PC-9 (cell line): ENCODE measurements around the gene CDNF. TPM values are rescaled to one million over a fixed set of nuclear protein-coding genes. Genes with fewer than 3 reads are reported as not detected.

ENCODE experiments used
- BruUV-seq: library from RNA; stranded (reverse); fragments of 400-500 nt; replicated peaks from 2 replicates; lab custom pipeline; 2021; lab: Mats Ljungman, UMichigan
- CTCF ChIA-PET: fragments of 300-600 bp; sonication (Branson Sonifier 250); formaldehyde crosslinking; loops from one replicate; lab custom pipeline; 2022; ENCODE audit warnings: antibody characterized with exemption; lab: Charles Lee
- POLR2A ChIA-PET: fragments of 300-600 bp; sonication (Branson Sonifier 250); formaldehyde crosslinking; loops from one replicate; lab custom pipeline; 2022; ENCODE audit warnings: antibody characterized with exemption; ENCODE audit not compliant: unreplicated experiment; lab: Charles Lee
- DNase-seq, 2 experiments: peaks; one replicate each; pipeline versions ENCODE4 v3.0.0 to v3.0.0-alpha.2; 2015 to 2022; ENCODE audit warnings: mixed read lengths in 1 of 2
- H2AFZ ChIP-seq: fragments of 200-600 bp; sonication (generic); 2 replicates; pipeline ENCODE4 v1.8.1; 2017; ENCODE audit warnings: antibody characterized with exemption
- H3F3A ChIP-seq: fragments of 200-600 bp; sonication (generic); 2 replicates; pipeline ENCODE4 v1.8.1; 2017; ENCODE audit warnings: antibody characterized with exemption, mild to moderate bottlenecking, low read depth; ENCODE audit not compliant: insufficient read depth
- H3K27ac ChIP-seq: fragments of 200-600 bp; sonication (generic); 2 replicates; pipeline ENCODE4 v1.6.1; 2016; ENCODE audit warnings: mixed run types
- H3K27me3 ChIP-seq: fragments of 200-600 bp; sonication (generic); 2 replicates; pipeline ENCODE4 v1.6.1; 2016; ENCODE audit warnings: low read depth, mixed run types; ENCODE audit not compliant: insufficient read depth
- H3K36me3 ChIP-seq: fragments of 200-600 bp; sonication (generic); 2 replicates; pipeline ENCODE4 v1.6.1; 2016; ENCODE audit warnings: low read depth, mixed run types
- H3K4me1 ChIP-seq: fragments of 200-600 bp; sonication (generic); replicated peaks from 2 replicates; pipeline ENCODE4 v1.6.1; 2016; ENCODE audit warnings: mixed run types; ENCODE audit not compliant: insufficient read depth
- H3K4me2 ChIP-seq: fragments of 200-600 bp; sonication (generic); 2 replicates; pipeline ENCODE4 v1.6.1; 2017; ENCODE audit warnings: mixed run types
- H3K4me3 ChIP-seq: fragments of 200-600 bp; sonication (generic); 2 replicates; pipeline ENCODE4 v1.6.1; 2016; ENCODE audit warnings: mixed run types
- H3K79me2 ChIP-seq: fragments of 200-600 bp; sonication (generic); 2 replicates; pipeline ENCODE4 v1.6.1; 2017; ENCODE audit warnings: low read depth, mixed run types
- H3K9me2 ChIP-seq: fragments of 200-600 bp; sonication (generic); 2 replicates; pipeline ENCODE4 v1.8.1; 2017; ENCODE audit warnings: mild to moderate bottlenecking; ENCODE audit not compliant: insufficient read depth
- H3K9me3 ChIP-seq: fragments of 200-600 bp; sonication (generic); 2 replicates; pipeline ENCODE4 v1.8.1; 2016; ENCODE audit warnings: low read depth; ENCODE audit not compliant: insufficient read depth
- H4K20me1 ChIP-seq: fragments of 200-600 bp; sonication (generic); 2 replicates; pipeline ENCODE4 v1.8.1; 2017; ENCODE audit not compliant: insufficient read depth
- EZH2 ChIP-seq: fragments of 200-600 bp; sonication (generic); IDR thresholded peaks from 2 replicates; pipeline ENCODE4 v1.8.0; 2017; ENCODE audit warnings: antibody characterized with exemption, low read depth
- intact Hi-C: fragments of 100-400 bp; cut with micrococcal nuclease; formaldehyde crosslinking; loops from one replicate; pipeline ENCODE4 v1.10.0; 2022; ENCODE audit not compliant: unreplicated experiment
- total RNA-seq: library from RNA; stranded (reverse); gene quantifications from 2 replicates; pipeline ENCODE4 v1.2.3, GENCODE V29; 2021
- TF ChIP-seq, protein P1 (sequence below): fragments of 200-600 bp; sonication (generic); conservative IDR thresholded peaks from 2 replicates; pipeline ENCODE4 v1.6.1; 2017; ENCODE audit warnings: mixed run types, antibody characterized with exemption, mild to moderate bottlenecking, moderate library complexity

Gene CDNF
- total RNA-seq, 1 experiment from 2014 or later = 0.48 TPM

DNA sequence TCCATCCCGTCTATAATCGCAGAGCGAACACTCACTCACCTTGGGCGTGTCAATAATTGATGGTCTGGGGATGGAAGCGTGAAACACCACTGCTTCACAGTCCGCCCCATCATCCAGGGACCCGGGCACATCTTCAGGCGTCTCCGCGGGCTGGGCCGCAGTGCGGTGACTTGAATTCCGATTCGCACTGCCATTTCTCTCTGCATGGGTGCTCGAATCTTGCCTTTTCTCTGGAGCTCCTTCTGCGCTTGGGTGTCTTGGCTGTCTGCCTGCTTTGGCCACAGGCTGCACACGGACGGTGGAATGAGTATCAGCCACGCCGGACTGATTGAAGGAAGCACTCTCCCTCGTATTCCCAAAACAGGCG, 63.6 kb downstream of the CDNF start:
- Histone ChIP-seq H3K9me3 (no peaks in the 10 kb centered on the region), H3K4me3 (no peak overlapping the region), H3K79me2 (no peaks in the 10 kb centered on the region), H2AFZ (no peak overlapping the region), H3K9me2 (no peaks in the 10 kb centered on the region), H3K27ac (no peak overlapping the region), H3F3A (peaks cover 7% of the 10 kb centered on the region; the same call in 1 of the 2 replicates), H3K36me3 (no peaks in the 10 kb centered on the region), H3K4me1 (peaks cover 12% of the 10 kb centered on the region), H3K4me2 (no peak overlapping the region), H3K27me3 (no peaks in the 10 kb centered on the region), H4K20me1 (no peaks in the 10 kb centered on the region)
- DNase-seq = no peak
- CTCF ChIA-PET = no interaction called here
- intact Hi-C loops = no loop called here
- TF ChIP-seq, protein P1, sequence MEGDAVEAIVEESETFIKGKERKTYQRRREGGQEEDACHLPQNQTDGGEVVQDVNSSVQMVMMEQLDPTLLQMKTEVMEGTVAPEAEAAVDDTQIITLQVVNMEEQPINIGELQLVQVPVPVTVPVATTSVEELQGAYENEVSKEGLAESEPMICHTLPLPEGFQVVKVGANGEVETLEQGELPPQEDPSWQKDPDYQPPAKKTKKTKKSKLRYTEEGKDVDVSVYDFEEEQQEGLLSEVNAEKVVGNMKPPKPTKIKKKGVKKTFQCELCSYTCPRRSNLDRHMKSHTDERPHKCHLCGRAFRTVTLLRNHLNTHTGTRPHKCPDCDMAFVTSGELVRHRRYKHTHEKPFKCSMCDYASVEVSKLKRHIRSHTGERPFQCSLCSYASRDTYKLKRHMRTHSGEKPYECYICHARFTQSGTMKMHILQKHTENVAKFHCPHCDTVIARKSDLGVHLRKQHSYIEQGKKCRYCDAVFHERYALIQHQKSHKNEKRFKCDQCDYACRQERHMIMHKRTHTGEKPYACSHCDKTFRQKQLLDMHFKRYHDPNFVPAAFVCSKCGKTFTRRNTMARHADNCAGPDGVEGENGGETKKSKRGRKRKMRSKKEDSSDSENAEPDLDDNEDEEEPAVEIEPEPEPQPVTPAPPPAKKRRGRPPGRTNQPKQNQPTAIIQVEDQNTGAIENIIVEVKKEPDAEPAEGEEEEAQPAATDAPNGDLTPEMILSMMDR = no peak
- TF ChIP-seq EZH2 = no peak
- POLR2A ChIA-PET = no interaction called here
- no TSS peak for BruUV-seq

DNA sequence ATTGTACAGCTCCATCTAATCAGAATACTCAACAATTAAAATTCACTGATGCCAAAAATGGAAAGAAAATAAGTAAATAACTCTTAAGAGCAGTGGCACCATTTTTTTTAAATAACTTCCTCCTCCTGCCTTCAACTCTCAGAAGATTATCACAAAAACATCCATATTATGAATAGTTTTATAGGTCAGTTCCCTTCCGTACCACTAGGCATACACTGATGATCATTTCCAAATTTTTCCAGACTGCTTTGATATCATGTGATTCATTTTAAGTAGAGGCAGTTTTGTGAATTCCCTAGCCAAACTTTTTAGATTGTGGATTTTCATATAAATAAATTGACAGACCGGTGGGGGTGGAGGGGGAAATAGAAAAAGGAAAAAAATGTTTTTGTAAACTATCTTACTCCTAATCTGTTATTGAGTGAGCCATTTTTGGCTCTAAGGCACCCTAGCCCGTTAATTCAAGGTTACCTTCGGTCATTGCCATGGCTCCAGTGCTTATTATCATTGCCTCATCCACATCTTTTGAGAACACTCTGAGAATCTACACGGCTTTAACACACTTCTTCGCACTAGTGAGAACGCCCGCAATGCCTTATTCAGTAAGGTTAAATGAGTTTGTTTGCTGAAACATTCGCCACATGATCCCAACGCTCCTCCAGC, 64.2 kb downstream of the CDNF start:
- TF ChIP-seq, protein P1 = no peak
- no peak for TF ChIP-seq EZH2
- POLR2A ChIA-PET = no interaction called here

DNA sequence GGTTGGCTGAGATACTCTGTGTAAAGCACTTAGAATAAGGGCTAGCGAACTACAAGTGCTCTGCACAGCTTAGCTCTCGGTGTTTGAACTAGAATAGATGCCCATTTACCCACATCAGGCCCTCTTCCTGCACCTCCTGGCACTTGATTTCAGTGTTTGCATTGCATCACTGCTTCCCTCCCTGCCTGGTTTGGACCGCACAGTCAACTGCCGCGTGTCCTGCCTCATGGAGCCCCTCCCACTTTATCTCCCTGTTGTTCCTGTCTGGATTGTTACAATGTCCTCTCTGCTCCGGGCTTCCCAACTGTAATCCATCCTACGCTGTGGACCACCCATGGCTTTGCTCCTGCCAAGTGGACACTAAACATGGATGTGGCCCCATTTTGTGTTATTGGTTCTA, 65.4 kb downstream of the CDNF start:
- no peak for TF ChIP-seq EZH2
- TF ChIP-seq, protein P1 = no peak
- Histone ChIP-seq H2AFZ (no peak overlapping the region), H3K4me2 (no peak overlapping the region), H3K27ac (no peak overlapping the region), H4K20me1 (no peaks in the 10 kb centered on the region), H3K9me3 (no peaks in the 10 kb centered on the region), H3F3A (no peaks in the 10 kb centered on the region), H3K9me2 (no peaks in the 10 kb centered on the region), H3K4me3 (no peak overlapping the region), H3K79me2 (no peaks in the 10 kb centered on the region), H3K27me3 (no peaks in the 10 kb centered on the region), H3K36me3 (no peaks in the 10 kb centered on the region), H3K4me1 (no peaks in the 10 kb centered on the region)
- CTCF ChIA-PET = no interaction called here
- intact Hi-C loops = no loop called here
- POLR2A ChIA-PET = no interaction called here
- no TSS peak for BruUV-seq
- no peak for DNase-seq

More for the DNA sequence above, 64.2 kb downstream of the CDNF start:
- BruUV-seq = no TSS peak
- H3K4me1 ChIP-seq = peaks cover 7% of the 10 kb centered on the region
- H3K4me2 ChIP-seq = no peak overlapping the region
- H3F3A ChIP-seq = peaks cover 2% of the 10 kb centered on the region; the same call in 1 of the 2 replicates
- H4K20me1 ChIP-seq = no peaks in the 10 kb centered on the region
- no peaks in the 10 kb centered on the region for H3K9me2 ChIP-seq
- H3K36me3 ChIP-seq = no peaks in the 10 kb centered on the region
- intact Hi-C loops = no loop called here
- H3K79me2 ChIP-seq = no peaks in the 10 kb centered on the region
- no peaks in the 10 kb centered on the region for H3K9me3 ChIP-seq
- no peak overlapping the region for H3K4me3 ChIP-seq
- no peaks in the 10 kb centered on the region for H3K27me3 ChIP-seq
- DNase-seq = no peak
- no peak overlapping the region for H3K27ac ChIP-seq
- H2AFZ ChIP-seq = no peak overlapping the region
- CTCF ChIA-PET = no interaction called here
